ENCODE measurements around the gene NQO2. TPM values are rescaled to one million over a fixed set of nuclear protein-coding genes. Genes with fewer than 3 reads are reported as not detected.
A peak's percentile ranks its signal among the peaks of the same experiment; 100 is the strongest.

The NQO2 gene
- total and polyA plus RNA-seq, 2 of the 13 experiments (the other 11 are each of a cell fraction or from before 2014, with no cell fraction given) = 32.2 to 56.5 TPM

DNA sequence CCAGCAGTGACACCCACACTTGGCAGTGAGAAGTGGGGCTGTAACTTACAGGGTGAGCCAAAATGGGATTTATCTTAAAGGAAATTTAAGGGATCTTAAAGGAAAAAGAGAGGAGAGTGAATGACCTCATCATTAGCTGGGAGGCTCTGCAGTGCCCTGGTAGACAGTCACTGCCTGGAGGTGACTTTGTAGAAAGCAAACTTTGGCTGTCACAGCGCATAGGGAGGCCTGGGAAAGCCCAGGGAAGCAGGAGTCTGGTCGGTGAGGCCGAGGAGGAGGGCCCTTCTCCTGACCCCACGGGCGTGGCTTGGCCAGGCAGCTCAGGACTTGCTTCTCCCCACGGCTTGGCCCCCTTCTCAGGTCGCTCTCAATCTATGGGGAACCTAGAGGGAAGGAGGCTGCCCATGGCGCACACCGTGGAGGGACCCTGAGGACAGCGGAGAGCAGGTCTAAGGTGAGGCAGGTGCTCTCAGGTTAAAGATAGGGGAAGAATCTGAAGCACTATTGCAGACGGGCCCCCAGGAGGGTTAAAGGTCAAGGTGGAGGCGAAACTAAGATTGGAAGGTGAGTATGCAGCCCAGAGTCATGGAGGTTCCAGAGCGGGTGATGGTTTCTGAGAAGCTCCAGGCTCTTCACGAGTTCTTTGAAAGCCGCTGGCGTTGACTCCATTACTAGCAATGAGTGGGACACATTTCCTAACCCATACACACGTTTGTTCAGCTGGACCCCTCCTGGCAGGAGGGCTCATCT lies 53.0 kb downstream of the NQO2 start (continued):
- TF ChIP-seq EP300 (IDR thresholded peaks at IDR 0.05; ENCODE audit: low read depth in 2 of 2, low read length in 2 of 2) (0 out of 4 replicates have a peak, but pooled peaks of 1 of the 2 experiments have one; percentile 19), EP300 (CRISPR knock-in tag; IDR thresholded peaks at IDR 0.05; ENCODE audit: borderline replicate concordance) (no peak), ZBTB8A (CRISPR knock-in tag; IDR thresholded peaks at IDR 0.05; ENCODE audit: borderline replicate concordance, low read depth) (0 out of 2 replicates have a peak, but pooled peaks have one; percentile 6), FOXA1 (IDR thresholded peaks at IDR 0.05) (no peak), FOXA1 (CRISPR knock-in tag; IDR thresholded peaks at IDR 0.05) (peak; percentile 22), KDM1A (CRISPR knock-in tag; IDR thresholded peaks at IDR 0.05) (0 out of 2 replicates have a peak, but pooled peaks have one; percentile 9), CHCHD3 (CRISPR knock-in tag; IDR thresholded peaks at IDR 0.05) (no peak), ZNF672 (CRISPR knock-in tag; IDR thresholded peaks at IDR 0.05) (no peak), ZSCAN12 (CRISPR knock-in tag; IDR thresholded peaks at IDR 0.05) (no peak), MAF1 (CRISPR knock-in tag; IDR thresholded peaks at IDR 0.05; ENCODE audit: borderline replicate concordance) (peak; percentile 6; the same call in 1 of the 2 replicates), SIN3A (IDR thresholded peaks at IDR 0.05; ENCODE audit: borderline replicate concordance, low read depth, low read length) (0 out of 2 replicates have a peak, but pooled peaks have one; percentile 14), RXRA (CRISPR knock-in tag; IDR thresholded peaks at IDR 0.05) (peak; percentile 57), GABPA (IDR thresholded peaks at IDR 0.05; ENCODE audit: low read depth, low read length) (no peak), GABPA (CRISPR knock-in tag; IDR thresholded peaks at IDR 0.05; ENCODE audit: low read depth) (peak; percentile 7; the same call in 1 of the 2 replicates), NR2F6 (IDR thresholded peaks at IDR 0.05) (peak; percentile 71), NR2F6 (CRISPR knock-in tag; IDR thresholded peaks at IDR 0.05) (peak; percentile 7; the same call in 1 of the 2 replicates), BCL6 (CRISPR knock-in tag; IDR thresholded peaks at IDR 0.05) (no peak)
- TF ChIP-seq, protein P1, sequence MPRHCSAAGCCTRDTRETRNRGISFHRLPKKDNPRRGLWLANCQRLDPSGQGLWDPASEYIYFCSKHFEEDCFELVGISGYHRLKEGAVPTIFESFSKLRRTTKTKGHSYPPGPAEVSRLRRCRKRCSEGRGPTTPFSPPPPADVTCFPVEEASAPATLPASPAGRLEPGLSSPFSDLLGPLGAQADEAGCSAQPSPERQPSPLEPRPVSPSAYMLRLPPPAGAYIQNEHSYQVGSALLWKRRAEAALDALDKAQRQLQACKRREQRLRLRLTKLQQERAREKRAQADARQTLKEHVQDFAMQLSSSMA (CRISPR knock-in tag; IDR thresholded peaks at IDR 0.05) = 0 out of 2 replicates have a peak, but pooled peaks have one; percentile 34
- TF ChIP-seq, protein P2, sequence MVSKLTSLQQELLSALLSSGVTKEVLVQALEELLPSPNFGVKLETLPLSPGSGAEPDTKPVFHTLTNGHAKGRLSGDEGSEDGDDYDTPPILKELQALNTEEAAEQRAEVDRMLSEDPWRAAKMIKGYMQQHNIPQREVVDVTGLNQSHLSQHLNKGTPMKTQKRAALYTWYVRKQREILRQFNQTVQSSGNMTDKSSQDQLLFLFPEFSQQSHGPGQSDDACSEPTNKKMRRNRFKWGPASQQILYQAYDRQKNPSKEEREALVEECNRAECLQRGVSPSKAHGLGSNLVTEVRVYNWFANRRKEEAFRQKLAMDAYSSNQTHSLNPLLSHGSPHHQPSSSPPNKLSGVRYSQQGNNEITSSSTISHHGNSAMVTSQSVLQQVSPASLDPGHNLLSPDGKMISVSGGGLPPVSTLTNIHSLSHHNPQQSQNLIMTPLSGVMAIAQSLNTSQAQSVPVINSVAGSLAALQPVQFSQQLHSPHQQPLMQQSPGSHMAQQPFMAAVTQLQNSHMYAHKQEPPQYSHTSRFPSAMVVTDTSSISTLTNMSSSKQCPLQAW (CRISPR knock-in tag; IDR thresholded peaks at IDR 0.05) = peak; percentile 37; the same call in 1 of the 2 replicates
- TF ChIP-seq, protein P3, sequence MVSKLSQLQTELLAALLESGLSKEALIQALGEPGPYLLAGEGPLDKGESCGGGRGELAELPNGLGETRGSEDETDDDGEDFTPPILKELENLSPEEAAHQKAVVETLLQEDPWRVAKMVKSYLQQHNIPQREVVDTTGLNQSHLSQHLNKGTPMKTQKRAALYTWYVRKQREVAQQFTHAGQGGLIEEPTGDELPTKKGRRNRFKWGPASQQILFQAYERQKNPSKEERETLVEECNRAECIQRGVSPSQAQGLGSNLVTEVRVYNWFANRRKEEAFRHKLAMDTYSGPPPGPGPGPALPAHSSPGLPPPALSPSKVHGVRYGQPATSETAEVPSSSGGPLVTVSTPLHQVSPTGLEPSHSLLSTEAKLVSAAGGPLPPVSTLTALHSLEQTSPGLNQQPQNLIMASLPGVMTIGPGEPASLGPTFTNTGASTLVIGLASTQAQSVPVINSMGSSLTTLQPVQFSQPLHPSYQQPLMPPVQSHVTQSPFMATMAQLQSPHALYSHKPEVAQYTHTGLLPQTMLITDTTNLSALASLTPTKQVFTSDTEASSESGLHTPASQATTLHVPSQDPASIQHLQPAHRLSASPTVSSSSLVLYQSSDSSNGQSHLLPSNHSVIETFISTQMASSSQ (IDR thresholded peaks at IDR 0.05; ENCODE audit: low read depth) = no peak; the same call in 1 of the 2 replicates
- TF ChIP-seq, protein P3 (CRISPR knock-in tag; IDR thresholded peaks at IDR 0.05; ENCODE audit: borderline replicate concordance) = peak; percentile 17; the same call in 1 of the 2 replicates
- TF ChIP-seq, protein P4, sequence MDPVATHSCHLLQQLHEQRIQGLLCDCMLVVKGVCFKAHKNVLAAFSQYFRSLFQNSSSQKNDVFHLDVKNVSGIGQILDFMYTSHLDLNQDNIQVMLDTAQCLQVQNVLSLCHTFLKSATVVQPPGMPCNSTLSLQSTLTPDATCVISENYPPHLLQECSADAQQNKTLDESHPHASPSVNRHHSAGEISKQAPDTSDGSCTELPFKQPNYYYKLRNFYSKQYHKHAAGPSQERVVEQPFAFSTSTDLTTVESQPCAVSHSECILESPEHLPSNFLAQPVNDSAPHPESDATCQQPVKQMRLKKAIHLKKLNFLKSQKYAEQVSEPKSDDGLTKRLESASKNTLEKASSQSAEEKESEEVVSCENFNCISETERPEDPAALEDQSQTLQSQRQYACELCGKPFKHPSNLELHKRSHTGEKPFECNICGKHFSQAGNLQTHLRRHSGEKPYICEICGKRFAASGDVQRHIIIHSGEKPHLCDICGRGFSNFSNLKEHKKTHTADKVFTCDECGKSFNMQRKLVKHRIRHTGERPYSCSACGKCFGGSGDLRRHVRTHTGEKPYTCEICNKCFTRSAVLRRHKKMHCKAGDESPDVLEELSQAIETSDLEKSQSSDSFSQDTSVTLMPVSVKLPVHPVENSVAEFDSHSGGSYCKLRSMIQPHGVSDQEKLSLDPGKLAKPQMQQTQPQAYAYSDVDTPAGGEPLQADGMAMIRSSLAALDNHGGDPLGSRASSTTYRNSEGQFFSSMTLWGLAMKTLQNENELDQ (CRISPR knock-in tag; IDR thresholded peaks at IDR 0.05; ENCODE audit: borderline replicate concordance) = 0 out of 2 replicates have a peak, but pooled peaks have one; percentile 47
